Dermis microvascular lymphatic vessel endothelial cell (primary cell): Measurements from ENCODE around the gene TMEM163. TPM values are rescaled to one million over a fixed set of nuclear protein-coding genes. Genes with fewer than 3 reads are reported as not detected.
A peak's percentile ranks its signal among the peaks of the same experiment; 100 is the strongest.

Experiments used
- DNase-seq, 2 donors: peaks; one replicate each; pipeline versions ENCODE4 v3.0.0 to v3.0.0-alpha.2; 2010; ENCODE audit warnings: low read depth in 2 of 2
- total RNA-seq: library from RNA; depleted of rRNA; stranded (reverse); fragments of >200 nt; gene quantifications from 2 replicates; pipeline ENCODE4 v1.2.1, GENCODE V29; 2014

Gene TMEM163
- total RNA-seq, 1 donor from 2014 or later, result 0.13 TPM

GRCh38 chr2:134412639-134412999, 306.2 kb downstream of the TMEM163 start:
- DNase-seq, result no peak

- peak; percentile 69 to 79 for DNase-seq
Measured at GRCh38 chr2:134411828-134412638, 306.8 kb downstream of the TMEM163 start.

- DNase-seq, result no peak
Measured at GRCh38 chr2:134411279-134411827, 307.4 kb downstream of the TMEM163 start.

- peak in 1 of 2 donors; percentile 28 for DNase-seq
Measured at GRCh38 chr2:134410831-134411231, 308.0 kb downstream of the TMEM163 start.

- peak in 1 of 2 donors; percentile 27 for DNase-seq
Measured at GRCh38 chr2:134410006-134410405, 308.8 kb downstream of the TMEM163 start.

- DNase-seq, result peak in 1 of 2 donors; percentile 63
Measured at GRCh38 chr2:134408791-134409190, 310.0 kb downstream of the TMEM163 start.

GRCh38 chr2:134408386-134408785, 310.4 kb downstream of the TMEM163 start:
- DNase-seq, result peak in 1 of 2 donors; percentile 62

GRCh38 chr2:134407154-134407890, 311.5 kb downstream of the TMEM163 start:
- DNase-seq, result no peak

- no peak for DNase-seq
Measured at GRCh38 chr2:134406736-134407135, 312.1 kb downstream of the TMEM163 start.

GRCh38 chr2:134406311-134406710, 312.5 kb downstream of the TMEM163 start:
- no peak for DNase-seq

Other genes starting within 250 kb of the TMEM163 start
- not detected in 2 replicates for gene ACMSD, start 119.6 kb upstream of the TMEM163 start, total RNA-seq
- gene CCNT2, start 199.8 kb upstream of the TMEM163 start, total RNA-seq, result 21.6 and 26.4 TPM in 2 replicates